ENCODE results near the gene BNIP1. TPM values are rescaled to one million over a fixed set of nuclear protein-coding genes. Genes with fewer than 3 reads are reported as not detected.

Gene BNIP1
- 12.9 and 14.6 TPM in 2 replicates for total RNA-seq

GRCh38 chr5:173144200-173145176 is at the start of gene BNIP1:
TSS of gene BNIP1 (plus strand) at chr5:173144531. CDS start at chr5:173144546, 15 bp downstream.

Other genes starting within 250 kb of the BNIP1 start
- gene RPL26L1, start 185.1 kb upstream of the BNIP1 start, total RNA-seq = 20.5 and 39.1 TPM in 2 replicates
- gene ATP6V0E1, start 160.8 kb upstream of the BNIP1 start, total RNA-seq = 175 and 255 TPM in 2 replicates
- gene CREBRF, start 88.2 kb upstream of the BNIP1 start, total RNA-seq = 6.9 and 8.2 TPM in 2 replicates
- 0.35 TPM in 1 of 2 replicates, not detected in the other for gene NKX2-5, start 90.7 kb downstream of the BNIP1 start, total RNA-seq
- 63.8 and 232 TPM in 2 replicates for gene STC2, start 183.9 kb downstream of the BNIP1 start, total RNA-seq

Measured in pericardium fibroblast (primary cell).